Skeletal muscle tissue (tissue), 4 donors: Measurements from ENCODE around the gene DSE. TPM values are rescaled to one million over a fixed set of nuclear protein-coding genes. Genes with fewer than 3 reads are reported as not detected.

Experiments used
- H3K27ac ChIP-seq: one replicate; pipeline ENCODE4 v1.7.0; 2013; ENCODE audit warnings: mild to moderate bottlenecking, low read depth, low read length, inconsistent platforms
- H3K27me3 ChIP-seq, 3 donors: one replicate each; pipeline ENCODE4 v1.7.0; 2013; ENCODE audit warnings: low read length in 3 of 3; ENCODE audit not compliant: control insufficient read depth in 3 of 3, insufficient read depth in 3 of 3
- H3K36me3 ChIP-seq, 3 donors: one replicate each; pipeline ENCODE4 v1.7.0; 2013; ENCODE audit warnings: low read length in 3 of 3; ENCODE audit not compliant: control insufficient read depth in 3 of 3, insufficient read depth in 3 of 3
- H3K4me1 ChIP-seq, 3 donors: one replicate each; pipeline ENCODE4 v1.7.0; 2013; ENCODE audit warnings: low read length in 3 of 3, mild to moderate bottlenecking in 3 of 3; ENCODE audit not compliant: control insufficient read depth in 3 of 3, insufficient read depth in 3 of 3
- H3K4me3 ChIP-seq, 3 donors: one replicate each; pipeline ENCODE4 v1.7.0; 2013; ENCODE audit warnings: low read length in 3 of 3
- H3K9ac ChIP-seq, 3 donors: one replicate each; pipeline ENCODE4 v1.7.0; 2013; ENCODE audit warnings: low read length in 3 of 3, mild to moderate bottlenecking in 3 of 3, moderate library complexity in 2 of 3, low read depth in 1 of 3
- H3K9me3 ChIP-seq, 3 donors: one replicate each; pipeline ENCODE4 v1.7.0; 2013; ENCODE audit warnings: low read length in 3 of 3; ENCODE audit not compliant: control insufficient read depth in 3 of 3
- total RNA-seq: library from RNA; depleted of rRNA; stranded (reverse); fragments of >200 nt; gene quantifications from one replicate; pipeline ENCODE4 v1.2.3, GENCODE V29; 2014
- donor health status: Osteomylitis.

Gene DSE
- total RNA-seq, 1 donor from 2014 or later = 26.1 TPM

DNA sequence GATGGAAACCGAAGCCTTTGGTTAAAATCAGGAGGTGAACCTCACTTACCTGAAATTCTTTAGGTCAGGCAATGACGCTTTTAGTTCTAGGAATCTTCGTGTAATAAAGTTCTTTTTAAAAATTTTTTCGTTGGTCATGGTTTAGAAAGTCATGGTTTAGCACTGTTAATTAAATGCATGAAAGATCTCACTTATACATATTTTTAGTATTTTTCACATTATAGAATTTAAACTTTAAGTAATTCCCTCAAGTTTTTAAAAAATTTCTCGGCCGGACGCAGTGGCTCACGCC lies 1.1 kb downstream of the DSE start:
- peak overlapping the region; percentile 81 to 91 (median 88) for H3K4me3 ChIP-seq
- H3K9me3 ChIP-seq = no peaks in the 10 kb centered on the region
- H3K36me3 ChIP-seq = no peaks in the 10 kb centered on the region
- peak overlapping the region; percentile 88 for H3K27ac ChIP-seq
- no peaks in the 10 kb centered on the region for H3K27me3 ChIP-seq
- peaks cover 4 to 12% (median 4%) of the 10 kb centered on the region in 3 donors for H3K4me1 ChIP-seq
- peak overlapping the region; percentile 77 to 95 (median 93) for H3K9ac ChIP-seq

DNA sequence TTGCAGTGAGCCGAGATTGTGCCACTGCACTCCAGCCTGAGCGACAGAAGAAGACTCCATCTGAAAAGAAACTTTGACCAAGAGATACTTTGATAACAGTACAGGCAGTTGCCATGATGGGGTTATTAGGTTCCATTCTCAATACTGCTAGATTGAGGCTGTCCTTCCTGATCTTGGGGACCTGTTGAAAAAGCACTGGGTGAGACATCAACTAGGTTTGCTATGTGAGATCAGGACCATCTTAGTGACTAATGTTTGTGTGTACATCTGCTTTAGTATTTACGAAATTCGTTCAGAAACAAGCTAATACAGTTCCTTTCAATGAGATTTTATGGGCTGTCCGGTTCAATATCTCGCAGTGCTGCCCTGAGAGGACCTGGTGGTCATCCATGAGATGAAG lies 2.6 kb downstream of the DSE start:
- no peak overlapping the region for H3K27ac ChIP-seq
- H3K9me3 ChIP-seq = no peaks in the 10 kb centered on the region
- H3K4me1 ChIP-seq = peaks cover 4 to 12% (median 4%) of the 10 kb centered on the region in 3 donors
- H3K27me3 ChIP-seq = no peaks in the 10 kb centered on the region
- no peak overlapping the region for H3K4me3 ChIP-seq
- no peak overlapping the region for H3K9ac ChIP-seq
- no peaks in the 10 kb centered on the region for H3K36me3 ChIP-seq

DNA sequence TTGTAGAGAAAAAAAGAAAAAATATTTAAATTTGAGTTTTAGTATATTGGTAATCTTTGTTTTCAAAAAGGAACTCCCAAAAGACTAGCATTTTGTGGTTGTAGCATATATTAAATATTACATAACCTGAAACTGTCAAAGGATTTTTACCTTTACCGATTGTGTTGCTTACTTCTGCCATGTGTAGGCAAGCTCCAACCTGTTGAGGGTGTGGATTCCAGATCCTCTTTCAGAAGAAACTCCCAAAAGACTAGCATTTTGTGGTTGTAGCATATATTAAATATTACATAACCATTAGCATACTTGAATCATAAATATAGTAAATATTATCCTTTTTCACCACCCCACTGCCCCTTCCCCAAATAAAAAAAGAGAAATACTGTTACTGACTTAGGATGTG lies 3.2 kb downstream of the DSE start:
- no peak overlapping the region for H3K4me3 ChIP-seq

DNA sequence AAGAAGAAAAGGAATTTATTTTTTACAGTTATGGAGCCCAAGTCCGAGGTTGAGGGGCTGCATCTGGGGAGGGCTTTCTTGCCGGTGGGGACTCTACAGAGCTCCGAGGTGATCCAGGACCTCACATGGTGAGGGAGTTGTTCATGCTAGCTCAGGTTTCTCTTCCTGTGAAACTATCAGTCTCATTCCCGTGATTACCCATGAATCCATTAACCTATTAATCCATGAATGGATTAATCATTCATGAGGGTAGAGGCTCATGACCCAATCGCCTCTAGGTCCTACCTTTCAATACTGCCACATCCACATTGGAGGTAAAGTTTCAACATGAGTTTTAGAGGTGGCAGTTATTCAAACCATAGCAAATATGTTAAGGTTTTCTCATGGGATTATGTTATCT lies 3.8 kb downstream of the DSE start:
- Histone ChIP-seq H3K36me3 (no peaks in the 10 kb centered on the region), H3K27me3 (no peaks in the 10 kb centered on the region), H3K9me3 (no peaks in the 10 kb centered on the region), H3K27ac (no peak overlapping the region), H3K4me1 (peaks cover 4 to 12% (median 4%) of the 10 kb centered on the region in 3 donors), H3K4me3 (no peak overlapping the region), H3K9ac (no peak overlapping the region)

More for the DNA sequence above, 3.2 kb downstream of the DSE start:
- no peaks in the 10 kb centered on the region for H3K9me3 ChIP-seq
- no peak overlapping the region for H3K27ac ChIP-seq
- H3K27me3 ChIP-seq = no peaks in the 10 kb centered on the region
- no peak overlapping the region for H3K9ac ChIP-seq
- peaks cover 4 to 12% (median 4%) of the 10 kb centered on the region in 3 donors for H3K4me1 ChIP-seq
- H3K36me3 ChIP-seq = no peaks in the 10 kb centered on the region

DNA sequence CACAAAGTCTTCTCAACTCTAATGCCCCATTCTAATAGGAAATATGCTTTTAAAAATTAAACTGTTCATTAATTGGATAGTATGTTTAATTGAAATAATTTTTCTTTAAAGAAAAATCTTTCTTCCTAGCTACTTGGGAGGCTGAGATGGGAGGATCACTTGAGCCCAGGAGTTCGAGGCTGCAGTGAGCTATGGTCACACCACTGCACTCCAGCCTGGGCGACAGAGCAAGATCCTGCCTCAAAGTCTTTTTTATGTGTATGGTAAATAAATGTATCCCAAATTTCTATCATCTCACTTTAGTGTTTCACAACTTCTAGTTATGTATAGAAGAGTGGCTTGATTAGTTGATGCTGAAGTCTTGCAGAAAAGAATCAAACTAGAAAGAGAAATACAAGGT lies 4.5 kb downstream of the DSE start:
- no peaks in the 10 kb centered on the region for H3K27me3 ChIP-seq
- peaks cover 0 to 8% (median 0%) of the 10 kb centered on the region in 3 donors for H3K4me1 ChIP-seq
- H3K4me3 ChIP-seq = no peak overlapping the region
- H3K9ac ChIP-seq = no peak overlapping the region
- no peaks in the 10 kb centered on the region for H3K9me3 ChIP-seq
- H3K27ac ChIP-seq = no peak overlapping the region
- H3K36me3 ChIP-seq = no peaks in the 10 kb centered on the region

DNA sequence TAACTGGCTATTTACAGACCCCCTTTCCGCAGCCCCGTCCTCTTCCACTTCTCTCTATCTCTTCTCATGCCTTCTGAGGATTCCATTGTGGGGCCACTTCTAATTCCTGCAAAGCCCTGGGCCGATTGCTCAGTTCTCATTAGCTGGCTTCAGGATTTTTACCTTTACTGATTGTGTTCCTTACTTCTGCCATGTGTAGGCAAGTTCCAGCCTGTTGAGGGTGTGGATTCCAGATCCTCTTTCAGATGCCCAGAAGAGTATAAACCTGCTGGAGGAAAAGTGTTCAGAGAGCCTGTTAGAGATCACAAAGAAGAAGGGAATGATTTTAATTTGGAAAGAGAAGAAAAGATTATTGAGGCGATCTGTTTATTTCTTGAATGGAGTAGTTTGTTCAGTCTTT lies 5.4 kb downstream of the DSE start:
- Histone ChIP-seq H3K4me3 (no peak overlapping the region), H3K36me3 (no peaks in the 10 kb centered on the region), H3K27ac (no peak overlapping the region), H3K4me1 (peaks cover 0 to 6% (median 0%) of the 10 kb centered on the region in 3 donors), H3K9ac (no peak overlapping the region), H3K9me3 (no peaks in the 10 kb centered on the region), H3K27me3 (no peaks in the 10 kb centered on the region)

DNA sequence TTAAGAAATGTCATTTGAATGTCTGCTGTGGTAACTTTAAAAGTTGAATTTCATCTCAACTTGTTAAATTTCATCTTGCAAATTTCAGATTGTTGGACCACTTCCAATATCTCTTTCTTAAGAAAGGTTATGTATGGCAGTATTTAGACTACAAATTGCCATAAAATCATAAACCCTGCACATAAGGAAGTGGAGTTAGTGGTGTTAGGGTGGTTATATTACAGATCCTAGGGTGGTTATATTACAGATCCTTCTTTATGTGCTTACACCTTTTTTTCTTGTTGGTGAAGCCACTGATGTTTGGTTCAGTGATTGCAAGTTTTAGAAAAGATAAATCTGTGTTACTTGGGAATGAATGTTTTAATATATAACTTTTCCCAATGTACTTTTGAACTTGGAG lies 9.0 kb downstream of the DSE start:
- Histone ChIP-seq H3K27me3 (no peaks in the 10 kb centered on the region), H3K27ac (no peak overlapping the region), H3K36me3 (no peaks in the 10 kb centered on the region), H3K4me1 (no peaks in the 10 kb centered on the region), H3K4me3 (no peak overlapping the region), H3K9me3 (no peaks in the 10 kb centered on the region), H3K9ac (no peak overlapping the region)

DNA sequence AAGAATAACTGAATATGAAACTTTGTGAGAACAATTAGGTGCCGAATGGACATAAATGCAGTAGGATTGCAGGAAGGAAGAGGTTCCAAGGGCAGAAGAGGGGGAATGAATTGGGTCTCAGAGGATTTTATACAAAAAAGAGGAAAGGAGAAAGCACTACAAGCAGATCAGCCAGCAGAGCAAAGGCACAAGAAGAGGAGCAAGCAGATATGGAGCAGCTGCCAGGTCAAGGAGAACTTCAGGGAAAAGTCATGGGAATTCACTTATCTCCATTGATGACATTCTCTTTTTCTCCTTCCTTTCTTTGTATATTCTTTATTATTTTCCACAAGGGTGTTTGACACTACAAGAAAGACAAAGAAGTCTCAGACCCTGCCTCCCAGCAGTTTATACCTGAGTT lies 9.6 kb downstream of the DSE start:
- peaks cover 0 to 5% (median 0%) of the 10 kb centered on the region in 3 donors for H3K4me1 ChIP-seq
- no peaks in the 10 kb centered on the region for H3K27me3 ChIP-seq
- H3K27ac ChIP-seq = no peak overlapping the region
- no peak overlapping the region for H3K9ac ChIP-seq
- no peaks in the 10 kb centered on the region for H3K36me3 ChIP-seq
- H3K4me3 ChIP-seq = no peak overlapping the region
- H3K9me3 ChIP-seq = no peaks in the 10 kb centered on the region

DNA sequence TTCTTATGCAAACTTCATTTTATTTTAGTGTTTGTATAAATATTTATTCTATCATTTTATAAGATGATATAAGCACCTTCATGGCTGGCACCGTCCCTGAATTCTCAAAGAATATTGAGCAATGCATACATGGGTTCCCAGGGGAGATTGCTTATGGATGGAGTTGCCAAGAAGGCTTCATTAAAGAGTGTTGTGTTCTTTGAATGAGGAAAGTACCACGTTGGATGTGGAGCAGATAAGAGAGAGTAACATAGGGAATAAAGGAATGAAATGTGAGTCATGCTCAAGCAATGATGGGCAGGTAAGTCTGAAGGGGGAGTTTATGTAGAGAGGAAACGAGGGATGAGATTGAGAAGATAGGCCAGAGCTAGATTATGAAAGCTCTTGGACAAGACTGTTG lies 10.3 kb downstream of the DSE start:
- H3K4me1 ChIP-seq = peaks cover 0 to 6% (median 0%) of the 10 kb centered on the region in 3 donors
- no peaks in the 10 kb centered on the region for H3K36me3 ChIP-seq
- no peak overlapping the region for H3K4me3 ChIP-seq
- no peak overlapping the region for H3K27ac ChIP-seq
- no peaks in the 10 kb centered on the region for H3K9me3 ChIP-seq
- no peak overlapping the region for H3K9ac ChIP-seq
- H3K27me3 ChIP-seq = no peaks in the 10 kb centered on the region

DNA sequence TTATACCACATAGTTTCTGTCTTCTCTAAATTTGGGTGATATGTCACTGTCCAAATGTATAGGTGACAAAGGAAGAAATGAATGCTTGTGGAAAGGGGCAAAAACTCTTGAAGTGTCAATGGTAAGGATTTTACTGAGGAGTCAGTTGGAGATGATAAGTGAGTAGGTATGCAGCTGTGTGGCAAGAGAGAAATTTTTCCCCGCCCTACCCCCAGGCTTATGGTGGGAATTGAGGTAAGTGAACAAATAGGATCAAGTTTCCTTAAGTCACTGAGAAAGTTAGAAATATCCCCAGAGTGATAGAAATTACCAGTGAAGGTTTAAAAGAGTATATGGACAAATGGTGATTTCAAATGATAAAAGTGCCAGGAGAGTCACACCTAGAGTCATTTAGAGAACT lies 11.8 kb downstream of the DSE start:
- Histone ChIP-seq H3K36me3 (no peaks in the 10 kb centered on the region), H3K4me1 (peaks cover 0 to 13% (median 5%) of the 10 kb centered on the region in 3 donors), H3K27ac (no peak overlapping the region), H3K27me3 (no peaks in the 10 kb centered on the region), H3K9me3 (no peaks in the 10 kb centered on the region), H3K4me3 (no peak overlapping the region), H3K9ac (no peak overlapping the region)
